Measurements from ENCODE around the gene SEMA3G. TPM values are rescaled to one million over a fixed set of nuclear protein-coding genes. Genes with fewer than 3 reads are reported as not detected.

Gene SEMA3G
- total RNA-seq, 2 donors from 2014 or later, result 0.16 to 0.36 TPM

Other genes starting within 250 kb of the SEMA3G start
- 10 to 100 TPM; 62.7 to 63.6 TPM for gene ALAS1, start 246.9 kb downstream of the SEMA3G start, total RNA-seq
- gene TLR9, start 219.5 kb downstream of the SEMA3G start, total RNA-seq, result 1 to 10 TPM; 1.2 to 2.3 TPM
- 100 to 1,000 TPM; 124 to 133 TPM for gene TWF2, start 205.9 kb downstream of the SEMA3G start, total RNA-seq
- gene PPM1M, start 199.3 kb downstream of the SEMA3G start, total RNA-seq, result 100 to 1,000 TPM; 119 to 121 TPM
- gene WDR82, start 166.5 kb downstream of the SEMA3G start, total RNA-seq, result 100 to 1,000 TPM; 113 to 120 TPM
- gene GLYCTK, start 157.3 kb downstream of the SEMA3G start, total RNA-seq, result 10 to 100 TPM; 21.5 to 25.4 TPM
- 10 to 100 TPM; 31.4 to 32.4 TPM for gene DNAH1, start 128.8 kb downstream of the SEMA3G start, total RNA-seq
- 100 to 1,000 TPM in 1 of 2 donors, 10 to 100 TPM in 1; 98.6 to 103 TPM for gene BAP1, start 35.1 kb downstream of the SEMA3G start, total RNA-seq
- 10 to 100 TPM; 27.3 to 29.0 TPM for gene PHF7, start 34.4 kb downstream of the SEMA3G start, total RNA-seq
- gene TNNC1, start 8.9 kb upstream of the SEMA3G start, total RNA-seq, result 10 to 100 TPM; 10.8 to 14.4 TPM
- gene NISCH, start 10.5 kb upstream of the SEMA3G start, total RNA-seq, result 10 to 100 TPM; 80.2 to 81.7 TPM
- under 1 TPM; 0.12 to 0.19 TPM for gene STAB1, start 50.2 kb upstream of the SEMA3G start, total RNA-seq
- 10 to 100 TPM; 23.5 to 24.3 TPM for gene NT5DC2, start 88.8 kb upstream of the SEMA3G start, total RNA-seq
- 1 to 10 TPM; 7.4 to 8.9 TPM for gene UQCC5, start 91.5 kb upstream of the SEMA3G start, total RNA-seq
- 10 to 100 TPM; 66.2 to 66.7 TPM for gene PBRM1, start 240.8 kb upstream of the SEMA3G start, total RNA-seq
- 100 to 1,000 TPM; 131 to 158 TPM for gene GNL3, start 240.9 kb upstream of the SEMA3G start, total RNA-seq